GM19043 (cell line): ENCODE data around the gene SIGLEC5.
A peak's percentile ranks its signal among the peaks of the same experiment; 100 is the strongest.

Source experiments
- ATAC-seq: cut with Tn5 transposase; IDR thresholded peaks from one replicate; pipeline ENCODE4 v1.9.1; 2021; ENCODE audit warnings: low read depth; ENCODE audit not compliant: unreplicated experiment

The SIGLEC5 gene

GRCh38 chr19:51590441-51590840, 39.8 kb downstream of the SIGLEC5 start:
- ATAC-seq = no peak

DNA sequence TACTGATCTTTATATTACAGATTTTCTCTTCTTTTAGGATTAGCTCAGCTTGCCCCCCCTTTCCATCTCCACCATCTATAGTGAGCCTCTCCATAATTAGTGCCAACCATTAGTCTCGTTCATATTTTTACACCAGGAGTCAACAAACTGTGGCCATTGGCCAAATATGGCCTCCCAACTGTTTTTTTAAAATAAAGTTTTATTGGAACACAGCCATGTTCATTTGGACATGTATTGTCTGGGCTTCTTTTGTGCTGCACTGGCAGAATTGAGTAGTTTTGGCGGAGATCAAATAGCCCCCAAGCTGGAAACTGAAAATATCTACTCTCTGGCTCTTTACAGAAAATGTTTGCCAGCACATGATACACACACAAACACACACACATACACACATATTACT, 40.7 kb downstream of the SIGLEC5 start:
- no peak for ATAC-seq

GRCh38 chr19:51587264-51588191, 42.7 kb downstream of the SIGLEC5 start:
- no peak for ATAC-seq

DNA sequence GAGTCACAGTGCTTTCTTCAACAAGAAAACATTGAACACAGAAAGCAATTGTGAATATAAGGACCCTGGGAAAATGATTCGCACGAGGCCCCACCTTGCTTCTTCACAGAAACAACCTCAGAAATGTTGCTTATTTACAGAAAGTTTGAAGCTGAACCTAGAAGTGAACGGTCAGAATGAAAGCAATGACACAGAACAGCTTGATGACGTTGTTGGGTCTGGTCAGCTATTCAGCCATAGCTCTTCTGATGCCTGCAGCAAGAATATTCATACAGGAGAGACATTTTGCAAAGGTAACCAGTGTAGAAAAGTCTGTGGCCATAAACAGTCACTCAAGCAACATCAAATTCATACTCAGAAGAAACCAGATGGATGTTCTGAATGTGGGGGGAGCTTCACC, 43.4 kb downstream of the SIGLEC5 start:
- no peak for ATAC-seq

- no peak for ATAC-seq
Measured at GRCh38 chr19:51586103-51586728, 44.0 kb downstream of the SIGLEC5 start.

DNA sequence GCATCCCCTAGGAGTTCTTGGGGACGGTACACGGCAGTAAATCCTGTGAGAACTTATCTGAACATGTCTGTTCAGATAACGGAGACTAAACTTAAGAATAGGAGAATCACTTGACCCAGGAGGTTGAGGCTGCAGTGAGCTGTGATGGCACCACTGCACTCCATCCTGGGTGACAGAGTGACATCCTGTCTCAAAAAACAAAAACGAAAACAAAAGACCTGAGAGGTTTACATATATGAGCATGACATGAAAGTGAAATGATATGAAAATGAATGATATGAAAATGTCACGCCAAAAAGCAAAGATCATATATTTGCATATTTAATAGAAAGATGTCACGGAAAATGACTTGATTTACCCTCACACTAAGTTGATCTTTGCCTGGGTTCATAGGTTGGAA, 53.4 kb downstream of the SIGLEC5 start:
- ATAC-seq = no peak

GRCh38 chr19:51573331-51573730, 56.9 kb downstream of the SIGLEC5 start:
- no peak for ATAC-seq

GRCh38 chr19:51572908-51573307, 57.3 kb downstream of the SIGLEC5 start:
- ATAC-seq = no peak

DNA sequence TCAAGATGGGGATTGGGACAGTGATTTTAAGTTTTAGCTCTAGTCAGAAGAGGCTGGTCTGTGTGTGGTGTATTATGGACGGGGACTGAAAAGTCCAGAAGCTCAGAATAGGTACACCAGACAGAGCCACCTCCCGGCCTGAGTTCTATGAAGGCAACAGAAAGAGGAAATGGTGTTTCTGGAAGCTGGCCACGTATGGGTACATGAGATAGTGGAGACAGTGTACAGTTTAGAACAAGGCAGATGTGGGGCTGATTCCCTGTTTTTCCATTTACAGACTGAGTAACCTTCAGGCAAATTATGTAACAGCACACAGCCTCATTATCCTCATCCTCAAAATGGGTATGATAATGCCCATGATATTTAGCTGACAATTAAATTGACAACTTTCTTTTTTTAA, 57.8 kb downstream of the SIGLEC5 start:
- no peak for ATAC-seq

- no peak for ATAC-seq
Measured at GRCh38 chr19:51571599-51571998, 58.6 kb downstream of the SIGLEC5 start.

DNA sequence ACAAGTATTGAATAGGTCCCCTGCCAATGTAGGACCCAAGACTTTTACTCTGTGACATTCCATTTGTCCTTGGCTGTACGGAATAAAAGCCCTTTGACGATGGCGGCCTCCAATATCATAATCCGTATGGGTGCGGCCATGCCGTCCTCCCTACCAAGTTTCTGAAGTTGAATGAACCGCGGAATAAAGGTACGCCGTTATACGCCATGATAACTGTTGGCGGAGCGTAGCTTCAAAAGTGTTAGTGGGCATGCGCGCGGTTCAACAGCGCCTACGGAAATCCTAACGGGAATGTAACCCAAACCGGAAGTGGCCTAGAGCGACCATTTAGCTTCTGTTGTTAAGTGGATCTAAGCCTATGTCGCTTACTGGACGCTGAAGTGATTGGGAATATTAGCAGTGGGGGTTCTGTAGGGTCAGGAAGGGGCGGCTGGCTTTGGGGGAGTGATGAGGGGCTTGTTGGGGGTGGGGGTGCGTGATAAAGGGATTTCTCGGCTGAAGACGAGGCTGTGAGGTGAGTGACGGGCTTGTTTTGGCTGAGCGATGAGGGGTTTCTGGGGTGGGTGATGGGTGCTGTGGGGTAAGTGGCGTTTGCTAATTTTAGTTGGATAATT, 59.1 kb downstream of the SIGLEC5 start, which contains the start of gene ZNF175:
Gene ZNF175, plus strand, starts transcription at position 322 of the 614 bp plus-strand sequence. CDS start 2,047 bp downstream, outside the sequence.
- ATAC-seq = peak; percentile 64

DNA sequence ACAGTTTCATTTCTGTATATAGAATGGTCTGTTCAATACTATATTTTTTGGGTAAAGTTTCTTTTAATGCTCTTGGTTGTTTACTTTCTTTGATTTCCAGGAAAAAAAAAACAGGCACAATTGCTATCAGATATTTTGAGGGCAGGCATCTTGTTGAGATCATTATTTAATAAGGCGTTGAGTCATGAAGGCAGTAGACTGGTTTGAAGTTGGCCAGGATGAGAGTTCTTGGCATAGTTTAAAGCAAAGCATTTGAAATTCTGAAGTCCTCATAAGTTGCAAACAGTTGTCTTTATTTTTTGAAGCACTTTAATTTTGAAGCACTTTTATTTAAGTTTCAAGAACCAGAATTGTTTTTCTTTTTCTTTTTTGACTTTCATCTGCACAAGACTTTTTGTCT, 61.7 kb downstream of the SIGLEC5 start:
- ATAC-seq = no peak

DNA sequence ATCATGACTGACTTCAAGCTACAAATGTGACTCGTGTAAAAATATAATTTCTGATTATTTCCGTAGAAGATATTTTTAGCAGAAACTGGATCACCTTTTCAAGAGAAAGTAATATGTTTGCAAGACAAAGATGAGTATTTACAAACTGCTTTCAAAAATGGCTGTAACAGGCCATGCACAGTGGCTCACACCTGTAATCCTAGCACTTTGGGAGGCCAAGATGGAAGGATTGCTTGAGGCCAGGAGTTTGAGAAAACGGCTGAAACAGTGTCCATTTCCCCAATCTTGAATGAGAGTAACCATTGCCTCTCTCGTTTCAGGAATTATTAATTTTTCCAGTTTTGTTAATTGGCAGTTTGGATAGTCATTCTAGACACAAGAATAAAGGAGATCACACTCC, 62.6 kb downstream of the SIGLEC5 start:
- ATAC-seq = no peak

- ATAC-seq = no peak
Measured at GRCh38 chr19:51566489-51567100, 63.6 kb downstream of the SIGLEC5 start.

- no peak for ATAC-seq
Measured at GRCh38 chr19:51565583-51565982, 64.6 kb downstream of the SIGLEC5 start.

DNA sequence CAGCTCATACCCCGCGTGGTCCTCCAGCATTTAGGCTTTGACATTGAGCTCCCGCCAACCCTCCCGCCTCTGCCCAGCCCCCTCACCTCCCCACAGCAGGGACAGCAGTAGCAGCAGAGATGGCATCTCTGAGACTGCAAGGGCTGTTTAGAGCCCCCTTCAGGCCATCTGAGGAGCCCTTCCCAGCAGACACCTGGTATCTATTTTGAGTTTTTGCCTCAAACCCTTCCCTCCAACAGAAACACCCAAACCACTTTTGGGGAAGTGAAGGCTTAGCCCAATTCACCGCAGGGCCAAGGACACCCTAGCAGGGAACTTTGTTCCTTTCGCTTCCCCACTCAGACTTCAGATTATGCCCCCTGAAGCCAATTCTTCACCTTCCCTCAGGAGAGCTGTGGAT, 65.4 kb downstream of the SIGLEC5 start:
- no peak for ATAC-seq
